Sigmoid colon (tissue), 7 donors: Measurements from ENCODE around the gene MAST2. TPM values are rescaled to one million over a fixed set of nuclear protein-coding genes. Genes with fewer than 3 reads are reported as not detected.

Experiments used
- DNase-seq: peaks from one replicate; pipeline ENCODE4 v3.0.0-alpha.2; 2019
- H3K27ac ChIP-seq, 4 donors: fragments of 200-600 bp; sonication (generic); one replicate each; pipeline ENCODE4 v1.5.1; 2016 to 2019; ENCODE audit warnings: mild to moderate bottlenecking in 1 of 4
- H3K27me3 ChIP-seq, 3 donors: fragments of 200-600 bp; sonication (generic); one replicate each; pipeline ENCODE4 v1.5.1; 2019; ENCODE audit warnings: mild to moderate bottlenecking in 1 of 3
- H3K36me3 ChIP-seq, 4 donors: fragments of 200-600 bp; sonication (generic); one replicate each; pipeline ENCODE4 v1.5.1; 2016 to 2019
- H3K4me1 ChIP-seq, 4 donors: fragments of 200-600 bp; sonication (generic); one replicate each; pipeline ENCODE4 v1.5.1; 2017 to 2019
- H3K4me3 ChIP-seq, 4 donors: fragments of 200-600 bp; sonication (generic); one replicate each; pipeline ENCODE4 v1.5.1; 2017 to 2019; ENCODE audit warnings: mild to moderate bottlenecking in 2 of 4, moderate library complexity in 1 of 4
- H3K9me3 ChIP-seq, 4 donors: fragments of 200-600 bp in 3 of 4; sonication (generic) in 3 of 4; one replicate each; pipeline versions ENCODE4 v1.5.1 to v1.6.1; 2013 to 2019
- CTCF ChIP-seq, 4 experiments: fragments of 450-650 bp in 3 of 4; fragments of 200-600 bp in 1 of 4; IDR thresholded peaks; one replicate each; pipeline ENCODE4 v1.5.1; 2016 to 2019; ENCODE audit warnings: antibody characterized with exemption in 4 of 4, mild to moderate bottlenecking in 3 of 4, moderate library complexity in 2 of 4
- EP300 ChIP-seq, 4 donors: sonication (generic); formaldehyde crosslinking; IDR thresholded peaks; one replicate each; pipeline ENCODE4 v1.6.1; 2017; ENCODE audit warnings: antibody characterized with exemption in 4 of 4
- POLR2A ChIP-seq, 2 donors: fragments of 450-650 bp; IDR thresholded peaks; one replicate each; pipeline ENCODE4 v1.6.1; 2016; ENCODE audit warnings: antibody characterized with exemption in 2 of 2, mild to moderate bottlenecking in 2 of 2, moderate library complexity in 2 of 2
- POLR2AphosphoS5 ChIP-seq, 4 donors: sonication (generic); formaldehyde crosslinking; IDR thresholded peaks; one replicate each; pipeline ENCODE4 v1.6.1; 2017; ENCODE audit warnings: antibody characterized with exemption in 4 of 4
- WGBS, 2 donors: extraction: QIAGEN DNeasy Blood & Tissue Kit; methylation state at CpG; one replicate each; pipeline ENCODE4 v1.1.7; 2013; 5-methylcytosine and 5-hydroxymethylcytosine counted together
- intact Hi-C: fragments of 100-400 bp; cut with DNase I; formaldehyde crosslinking; loops from one replicate; pipeline ENCODE4 v1.15.1; 2023
- polyA plus RNA-seq, 3 donors: library from polyadenylated mRNA; stranded (reverse); fragments of 200-250 nt; gene quantifications; one replicate each; pipeline ENCODE4 v1.2.3, GENCODE V29; 2013
- total RNA-seq, 4 donors: library from RNA; depleted of rRNA; stranded (reverse); fragments of >200 nt; gene quantifications; one replicate each; pipeline ENCODE4 v1.1.0, GENCODE V29; 2016
- donor health status: healthy with polysubstance abuse.
- donor health status: Bipolar disorder and iron deficiency.
- donor health status: healthy.

MAST2 gene
- total and polyA plus RNA-seq, 7 donors, result 19.3 to 54.0 (median 32.0) TPM

- Histone ChIP-seq H3K36me3 (peaks cover 0 to 5% (median 0%) of the 10 kb centered on the region in 4 donors), H3K4me3 (no peak overlapping the region), H3K27ac (no peak overlapping the region), H3K9me3 (no peaks in the 10 kb centered on the region), H3K4me1 (no peaks in the 10 kb centered on the region), H3K27me3 (no peaks in the 10 kb centered on the region)
- no peak for DNase-seq
- no peak for TF ChIP-seq CTCF (IDR thresholded peaks at IDR 0.05)
- no peak for TF ChIP-seq POLR2A (IDR thresholded peaks at IDR 0.05)
- TF ChIP-seq POLR2AphosphoS5 (IDR thresholded peaks at IDR 0.05), result no peak
- no peak for TF ChIP-seq EP300 (IDR thresholded peaks at IDR 0.05)
- 74% methylated on average over 4 of the region's 4 CpGs for WGBS, 2 donors
- intact Hi-C loops, result no loop called here
Measured at GRCh38 chr1:46062651-46063319, 259.4 kb downstream of the MAST2 start.

- WGBS, 2 donors, result 95 to 96% methylated on average over 1 of the region's 1 CpG
- DNase-seq, result no peak
- H3K9me3 ChIP-seq, result no peaks in the 10 kb centered on the region
- TF ChIP-seq CTCF (IDR thresholded peaks at IDR 0.05) (no peak), POLR2A (IDR thresholded peaks at IDR 0.05) (no peak), POLR2AphosphoS5 (IDR thresholded peaks at IDR 0.05) (no peak), EP300 (IDR thresholded peaks at IDR 0.05) (no peak)
- H3K4me3 ChIP-seq, result no peak overlapping the region
- no peaks in the 10 kb centered on the region for H3K27me3 ChIP-seq
- intact Hi-C loops, result no loop called here
- peaks cover 0 to 5% (median 0%) of the 10 kb centered on the region in 4 donors for H3K36me3 ChIP-seq
- H3K4me1 ChIP-seq, result no peaks in the 10 kb centered on the region
- no peak overlapping the region for H3K27ac ChIP-seq
Measured at GRCh38 chr1:46064708-46065107, 261.3 kb downstream of the MAST2 start.

GRCh38 chr1:46065405-46065804 lies 262.0 kb downstream of the MAST2 start:
- TF ChIP-seq EP300 (IDR thresholded peaks at IDR 0.05) (no peak), POLR2A (IDR thresholded peaks at IDR 0.05) (no peak), POLR2AphosphoS5 (IDR thresholded peaks at IDR 0.05) (no peak), CTCF (IDR thresholded peaks at IDR 0.05) (no peak)
- no peak for DNase-seq
- Histone ChIP-seq H3K4me3 (no peak overlapping the region), H3K27ac (no peak overlapping the region), H3K4me1 (no peaks in the 10 kb centered on the region), H3K9me3 (no peaks in the 10 kb centered on the region), H3K27me3 (no peaks in the 10 kb centered on the region), H3K36me3 (peaks cover 0 to 5% (median 0%) of the 10 kb centered on the region in 4 donors)
- intact Hi-C loops, result no loop called here

- Histone ChIP-seq H3K4me3 (no peak overlapping the region), H3K27ac (no peak overlapping the region), H3K4me1 (no peaks in the 10 kb centered on the region), H3K9me3 (no peaks in the 10 kb centered on the region), H3K36me3 (no peaks in the 10 kb centered on the region), H3K27me3 (no peaks in the 10 kb centered on the region)
- TF ChIP-seq CTCF (IDR thresholded peaks at IDR 0.05) (no peak), EP300 (IDR thresholded peaks at IDR 0.05) (no peak), POLR2A (IDR thresholded peaks at IDR 0.05) (no peak), POLR2AphosphoS5 (IDR thresholded peaks at IDR 0.05) (no peak)
- DNase-seq, result no peak
- intact Hi-C loops, result no loop called here
- 82 to 96% methylated on average over 1 of the region's 1 CpG for WGBS, 2 donors
Measured at GRCh38 chr1:46067652-46068051, 264.2 kb downstream of the MAST2 start.

- Histone ChIP-seq H3K27ac (no peak overlapping the region), H3K36me3 (no peaks in the 10 kb centered on the region), H3K27me3 (no peaks in the 10 kb centered on the region), H3K9me3 (no peaks in the 10 kb centered on the region), H3K4me3 (no peak overlapping the region), H3K4me1 (no peaks in the 10 kb centered on the region)
- TF ChIP-seq POLR2AphosphoS5 (IDR thresholded peaks at IDR 0.05) (no peak), CTCF (IDR thresholded peaks at IDR 0.05) (no peak), EP300 (IDR thresholded peaks at IDR 0.05) (no peak), POLR2A (IDR thresholded peaks at IDR 0.05) (no peak)
- intact Hi-C loops, result no loop called here
- WGBS, 2 donors, result 87 to 91% methylated on average over 3 of the region's 3 CpGs
- no peak for DNase-seq
Measured at GRCh38 chr1:46068525-46068924, 265.1 kb downstream of the MAST2 start.
